ENCODE data around the gene IBA57.

GRCh38 chr1:228139406-228139930 is 26.1 kb upstream of the IBA57 start:
- TF ChIP-seq, protein P1, sequence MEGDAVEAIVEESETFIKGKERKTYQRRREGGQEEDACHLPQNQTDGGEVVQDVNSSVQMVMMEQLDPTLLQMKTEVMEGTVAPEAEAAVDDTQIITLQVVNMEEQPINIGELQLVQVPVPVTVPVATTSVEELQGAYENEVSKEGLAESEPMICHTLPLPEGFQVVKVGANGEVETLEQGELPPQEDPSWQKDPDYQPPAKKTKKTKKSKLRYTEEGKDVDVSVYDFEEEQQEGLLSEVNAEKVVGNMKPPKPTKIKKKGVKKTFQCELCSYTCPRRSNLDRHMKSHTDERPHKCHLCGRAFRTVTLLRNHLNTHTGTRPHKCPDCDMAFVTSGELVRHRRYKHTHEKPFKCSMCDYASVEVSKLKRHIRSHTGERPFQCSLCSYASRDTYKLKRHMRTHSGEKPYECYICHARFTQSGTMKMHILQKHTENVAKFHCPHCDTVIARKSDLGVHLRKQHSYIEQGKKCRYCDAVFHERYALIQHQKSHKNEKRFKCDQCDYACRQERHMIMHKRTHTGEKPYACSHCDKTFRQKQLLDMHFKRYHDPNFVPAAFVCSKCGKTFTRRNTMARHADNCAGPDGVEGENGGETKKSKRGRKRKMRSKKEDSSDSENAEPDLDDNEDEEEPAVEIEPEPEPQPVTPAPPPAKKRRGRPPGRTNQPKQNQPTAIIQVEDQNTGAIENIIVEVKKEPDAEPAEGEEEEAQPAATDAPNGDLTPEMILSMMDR (IDR thresholded peaks at IDR 0.05), result no peak
- no peak for TF ChIP-seq POLR2A (IDR thresholded peaks at IDR 0.05)
